Measurements from ENCODE around the gene TCEA2. TPM values are rescaled to one million over a fixed set of nuclear protein-coding genes. Genes with fewer than 3 reads are reported as not detected.

The TCEA2 gene
- polyA plus RNA-seq, 1 donor from 2014 or later, result 87.7 TPM

GRCh38 chr20:64063389-64064144, 569 bp downstream of the TCEA2 start:
- no peaks in the 10 kb centered on the region for H3F3A ChIP-seq (ENCODE audit: insufficient read depth, low read length, poor library complexity, severe bottlenecking)
- H3K27me3 ChIP-seq (ENCODE audit: insufficient read depth, low read depth, low read length), result no peaks in the 10 kb centered on the region
- TF ChIP-seq RAD21 (conservative IDR thresholded peaks at IDR 0.05) (no peak), SMC3 (conservative IDR thresholded peaks at IDR 0.05; ENCODE audit: poor library complexity) (no peak), POLR2AphosphoS5 (IDR thresholded peaks at IDR 0.05) (no peak), EZH2 (IDR thresholded peaks at IDR 0.05; ENCODE audit: borderline replicate concordance, insufficient read depth, low read length, poor library complexity, severe bottlenecking) (no peak), MXI1 (conservative IDR thresholded peaks at IDR 0.05; ENCODE audit: poor library complexity, severe bottlenecking) (no peak), TAF1 (IDR thresholded peaks at IDR 0.05; ENCODE audit: low read depth) (no peak), EP300 (conservative IDR thresholded peaks at IDR 0.05; ENCODE audit: poor library complexity, severe bottlenecking) (no peak)
- TF ChIP-seq, protein P1, sequence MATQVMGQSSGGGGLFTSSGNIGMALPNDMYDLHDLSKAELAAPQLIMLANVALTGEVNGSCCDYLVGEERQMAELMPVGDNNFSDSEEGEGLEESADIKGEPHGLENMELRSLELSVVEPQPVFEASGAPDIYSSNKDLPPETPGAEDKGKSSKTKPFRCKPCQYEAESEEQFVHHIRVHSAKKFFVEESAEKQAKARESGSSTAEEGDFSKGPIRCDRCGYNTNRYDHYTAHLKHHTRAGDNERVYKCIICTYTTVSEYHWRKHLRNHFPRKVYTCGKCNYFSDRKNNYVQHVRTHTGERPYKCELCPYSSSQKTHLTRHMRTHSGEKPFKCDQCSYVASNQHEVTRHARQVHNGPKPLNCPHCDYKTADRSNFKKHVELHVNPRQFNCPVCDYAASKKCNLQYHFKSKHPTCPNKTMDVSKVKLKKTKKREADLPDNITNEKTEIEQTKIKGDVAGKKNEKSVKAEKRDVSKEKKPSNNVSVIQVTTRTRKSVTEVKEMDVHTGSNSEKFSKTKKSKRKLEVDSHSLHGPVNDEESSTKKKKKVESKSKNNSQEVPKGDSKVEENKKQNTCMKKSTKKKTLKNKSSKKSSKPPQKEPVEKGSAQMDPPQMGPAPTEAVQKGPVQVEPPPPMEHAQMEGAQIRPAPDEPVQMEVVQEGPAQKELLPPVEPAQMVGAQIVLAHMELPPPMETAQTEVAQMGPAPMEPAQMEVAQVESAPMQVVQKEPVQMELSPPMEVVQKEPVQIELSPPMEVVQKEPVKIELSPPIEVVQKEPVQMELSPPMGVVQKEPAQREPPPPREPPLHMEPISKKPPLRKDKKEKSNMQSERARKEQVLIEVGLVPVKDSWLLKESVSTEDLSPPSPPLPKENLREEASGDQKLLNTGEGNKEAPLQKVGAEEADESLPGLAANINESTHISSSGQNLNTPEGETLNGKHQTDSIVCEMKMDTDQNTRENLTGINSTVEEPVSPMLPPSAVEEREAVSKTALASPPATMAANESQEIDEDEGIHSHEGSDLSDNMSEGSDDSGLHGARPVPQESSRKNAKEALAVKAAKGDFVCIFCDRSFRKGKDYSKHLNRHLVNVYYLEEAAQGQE (IDR thresholded peaks at IDR 0.05; ENCODE audit: borderline replicate concordance), result no peak
- TF ChIP-seq, protein P2, sequence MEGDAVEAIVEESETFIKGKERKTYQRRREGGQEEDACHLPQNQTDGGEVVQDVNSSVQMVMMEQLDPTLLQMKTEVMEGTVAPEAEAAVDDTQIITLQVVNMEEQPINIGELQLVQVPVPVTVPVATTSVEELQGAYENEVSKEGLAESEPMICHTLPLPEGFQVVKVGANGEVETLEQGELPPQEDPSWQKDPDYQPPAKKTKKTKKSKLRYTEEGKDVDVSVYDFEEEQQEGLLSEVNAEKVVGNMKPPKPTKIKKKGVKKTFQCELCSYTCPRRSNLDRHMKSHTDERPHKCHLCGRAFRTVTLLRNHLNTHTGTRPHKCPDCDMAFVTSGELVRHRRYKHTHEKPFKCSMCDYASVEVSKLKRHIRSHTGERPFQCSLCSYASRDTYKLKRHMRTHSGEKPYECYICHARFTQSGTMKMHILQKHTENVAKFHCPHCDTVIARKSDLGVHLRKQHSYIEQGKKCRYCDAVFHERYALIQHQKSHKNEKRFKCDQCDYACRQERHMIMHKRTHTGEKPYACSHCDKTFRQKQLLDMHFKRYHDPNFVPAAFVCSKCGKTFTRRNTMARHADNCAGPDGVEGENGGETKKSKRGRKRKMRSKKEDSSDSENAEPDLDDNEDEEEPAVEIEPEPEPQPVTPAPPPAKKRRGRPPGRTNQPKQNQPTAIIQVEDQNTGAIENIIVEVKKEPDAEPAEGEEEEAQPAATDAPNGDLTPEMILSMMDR (IDR thresholded peaks at IDR 0.05; ENCODE audit: poor library complexity, severe bottlenecking), result no peak
- peak overlapping the region; percentile 83 for H3K9ac ChIP-seq (ENCODE audit: low read length)
- H3K9me3 ChIP-seq (ENCODE audit: low read length), result no peaks in the 10 kb centered on the region
- H2AFZ ChIP-seq (ENCODE audit: low read depth, low read length), result peak overlapping the region; percentile 51
- peak overlapping the region; percentile 74 for H3K4me2 ChIP-seq (ENCODE audit: low read length)
- H4K20me1 ChIP-seq (ENCODE audit: insufficient read depth), result no peaks in the 10 kb centered on the region
- peak overlapping the region; percentile 41 for H3K27ac ChIP-seq (ENCODE audit: low read length)
- H3K4me3 ChIP-seq (ENCODE audit: low read length), result peak overlapping the region; percentile 78
- peaks cover 7% of the 10 kb centered on the region for H3K79me2 ChIP-seq (replicated peaks; ENCODE audit: insufficient read depth, low read length)
- H3K9me2 ChIP-seq (ENCODE audit: insufficient read depth, low read length), result no peaks in the 10 kb centered on the region
- H3K36me3 ChIP-seq (ENCODE audit: insufficient read depth, low read length), result no peaks in the 10 kb centered on the region

- H3K4me2 ChIP-seq (ENCODE audit: low read length), result peak overlapping the region; percentile 74
- no peaks in the 10 kb centered on the region for H3K9me3 ChIP-seq (ENCODE audit: low read length)
- peaks cover 7% of the 10 kb centered on the region for H3K79me2 ChIP-seq (replicated peaks; ENCODE audit: insufficient read depth, low read length)
- no peaks in the 10 kb centered on the region for H3K36me3 ChIP-seq (ENCODE audit: insufficient read depth, low read length)
- TF ChIP-seq SMC3 (conservative IDR thresholded peaks at IDR 0.05; ENCODE audit: poor library complexity) (no peak), EP300 (conservative IDR thresholded peaks at IDR 0.05; ENCODE audit: poor library complexity, severe bottlenecking) (no peak), MXI1 (conservative IDR thresholded peaks at IDR 0.05; ENCODE audit: poor library complexity, severe bottlenecking) (no peak), TAF1 (IDR thresholded peaks at IDR 0.05; ENCODE audit: low read depth) (no peak), EZH2 (IDR thresholded peaks at IDR 0.05; ENCODE audit: borderline replicate concordance, insufficient read depth, low read length, poor library complexity, severe bottlenecking) (no peak), RAD21 (conservative IDR thresholded peaks at IDR 0.05) (no peak), POLR2AphosphoS5 (IDR thresholded peaks at IDR 0.05) (no peak)
- TF ChIP-seq, protein P1 (IDR thresholded peaks at IDR 0.05; ENCODE audit: borderline replicate concordance), result no peak
- TF ChIP-seq, protein P2 (IDR thresholded peaks at IDR 0.05; ENCODE audit: poor library complexity, severe bottlenecking), result no peak
- no peak overlapping the region for H2AFZ ChIP-seq (ENCODE audit: low read depth, low read length)
- H3K9me2 ChIP-seq (ENCODE audit: insufficient read depth, low read length), result no peaks in the 10 kb centered on the region
- no peak overlapping the region for H3K27ac ChIP-seq (ENCODE audit: low read length)
- no peaks in the 10 kb centered on the region for H3F3A ChIP-seq (ENCODE audit: insufficient read depth, low read length, poor library complexity, severe bottlenecking)
- no peaks in the 10 kb centered on the region for H4K20me1 ChIP-seq (ENCODE audit: insufficient read depth)
- peak overlapping the region; percentile 78 for H3K4me3 ChIP-seq (ENCODE audit: low read length)
- peak overlapping the region; percentile 83 for H3K9ac ChIP-seq (ENCODE audit: low read length)
- H3K27me3 ChIP-seq (ENCODE audit: insufficient read depth, low read depth, low read length), result no peaks in the 10 kb centered on the region
Measured at GRCh38 chr20:64064145-64064698, 1.2 kb downstream of the TCEA2 start.
